ENCODE results near the gene TECTA.

DNA sequence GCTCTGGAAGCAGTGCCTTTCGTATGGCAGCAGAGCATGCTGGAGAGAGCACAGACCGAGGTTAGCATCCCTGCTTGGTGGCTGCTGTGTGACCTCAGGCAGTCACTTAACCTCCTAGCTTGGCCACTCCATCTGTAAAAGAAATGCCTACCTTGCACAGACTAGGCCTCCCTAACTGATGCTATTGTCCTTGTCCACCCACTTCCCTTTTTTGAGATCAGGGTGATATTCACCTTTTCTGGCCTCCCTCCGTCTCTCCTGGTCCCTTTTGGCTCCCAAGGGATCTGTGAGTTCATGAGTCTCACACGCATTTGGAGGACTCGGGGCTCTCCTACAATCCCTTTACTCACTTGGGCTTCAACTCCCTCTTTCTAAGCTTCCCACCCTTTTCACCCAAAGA, 37.2 kb downstream of the TECTA start:
- TF ChIP-seq CEBPB (IDR thresholded peaks at IDR 0.05) (no peak), EP300 (IDR thresholded peaks at IDR 0.05) (no peak), RCOR1 (IDR thresholded peaks at IDR 0.05; ENCODE audit: low read depth, low read length) (no peak), MAZ (IDR thresholded peaks at IDR 0.05; ENCODE audit: borderline replicate concordance, low read depth, low read length) (no peak), ZSCAN20 (CRISPR knock-in tag; IDR thresholded peaks at IDR 0.05) (no peak), POLR2A (IDR thresholded peaks at IDR 0.05; ENCODE audit: low read length) (no peak)
- TF ChIP-seq, protein P1, sequence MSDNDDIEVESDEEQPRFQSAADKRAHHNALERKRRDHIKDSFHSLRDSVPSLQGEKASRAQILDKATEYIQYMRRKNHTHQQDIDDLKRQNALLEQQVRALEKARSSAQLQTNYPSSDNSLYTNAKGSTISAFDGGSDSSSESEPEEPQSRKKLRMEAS (IDR thresholded peaks at IDR 0.05), result no peak
- TF ChIP-seq, protein P2, sequence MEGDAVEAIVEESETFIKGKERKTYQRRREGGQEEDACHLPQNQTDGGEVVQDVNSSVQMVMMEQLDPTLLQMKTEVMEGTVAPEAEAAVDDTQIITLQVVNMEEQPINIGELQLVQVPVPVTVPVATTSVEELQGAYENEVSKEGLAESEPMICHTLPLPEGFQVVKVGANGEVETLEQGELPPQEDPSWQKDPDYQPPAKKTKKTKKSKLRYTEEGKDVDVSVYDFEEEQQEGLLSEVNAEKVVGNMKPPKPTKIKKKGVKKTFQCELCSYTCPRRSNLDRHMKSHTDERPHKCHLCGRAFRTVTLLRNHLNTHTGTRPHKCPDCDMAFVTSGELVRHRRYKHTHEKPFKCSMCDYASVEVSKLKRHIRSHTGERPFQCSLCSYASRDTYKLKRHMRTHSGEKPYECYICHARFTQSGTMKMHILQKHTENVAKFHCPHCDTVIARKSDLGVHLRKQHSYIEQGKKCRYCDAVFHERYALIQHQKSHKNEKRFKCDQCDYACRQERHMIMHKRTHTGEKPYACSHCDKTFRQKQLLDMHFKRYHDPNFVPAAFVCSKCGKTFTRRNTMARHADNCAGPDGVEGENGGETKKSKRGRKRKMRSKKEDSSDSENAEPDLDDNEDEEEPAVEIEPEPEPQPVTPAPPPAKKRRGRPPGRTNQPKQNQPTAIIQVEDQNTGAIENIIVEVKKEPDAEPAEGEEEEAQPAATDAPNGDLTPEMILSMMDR (IDR thresholded peaks at IDR 0.05), result no peak
- TF ChIP-seq, protein P3, sequence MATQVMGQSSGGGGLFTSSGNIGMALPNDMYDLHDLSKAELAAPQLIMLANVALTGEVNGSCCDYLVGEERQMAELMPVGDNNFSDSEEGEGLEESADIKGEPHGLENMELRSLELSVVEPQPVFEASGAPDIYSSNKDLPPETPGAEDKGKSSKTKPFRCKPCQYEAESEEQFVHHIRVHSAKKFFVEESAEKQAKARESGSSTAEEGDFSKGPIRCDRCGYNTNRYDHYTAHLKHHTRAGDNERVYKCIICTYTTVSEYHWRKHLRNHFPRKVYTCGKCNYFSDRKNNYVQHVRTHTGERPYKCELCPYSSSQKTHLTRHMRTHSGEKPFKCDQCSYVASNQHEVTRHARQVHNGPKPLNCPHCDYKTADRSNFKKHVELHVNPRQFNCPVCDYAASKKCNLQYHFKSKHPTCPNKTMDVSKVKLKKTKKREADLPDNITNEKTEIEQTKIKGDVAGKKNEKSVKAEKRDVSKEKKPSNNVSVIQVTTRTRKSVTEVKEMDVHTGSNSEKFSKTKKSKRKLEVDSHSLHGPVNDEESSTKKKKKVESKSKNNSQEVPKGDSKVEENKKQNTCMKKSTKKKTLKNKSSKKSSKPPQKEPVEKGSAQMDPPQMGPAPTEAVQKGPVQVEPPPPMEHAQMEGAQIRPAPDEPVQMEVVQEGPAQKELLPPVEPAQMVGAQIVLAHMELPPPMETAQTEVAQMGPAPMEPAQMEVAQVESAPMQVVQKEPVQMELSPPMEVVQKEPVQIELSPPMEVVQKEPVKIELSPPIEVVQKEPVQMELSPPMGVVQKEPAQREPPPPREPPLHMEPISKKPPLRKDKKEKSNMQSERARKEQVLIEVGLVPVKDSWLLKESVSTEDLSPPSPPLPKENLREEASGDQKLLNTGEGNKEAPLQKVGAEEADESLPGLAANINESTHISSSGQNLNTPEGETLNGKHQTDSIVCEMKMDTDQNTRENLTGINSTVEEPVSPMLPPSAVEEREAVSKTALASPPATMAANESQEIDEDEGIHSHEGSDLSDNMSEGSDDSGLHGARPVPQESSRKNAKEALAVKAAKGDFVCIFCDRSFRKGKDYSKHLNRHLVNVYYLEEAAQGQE (IDR thresholded peaks at IDR 0.05), result no peak
